SK-N-SH (cell line): Measurements from ENCODE around the gene ENTPD3. TPM values are rescaled to one million over a fixed set of nuclear protein-coding genes. Genes with fewer than 3 reads are reported as not detected.

Source experiments
- CTCF ChIA-PET: fragments of 300-600, 350-600 bp; formaldehyde crosslinking; extraction: SDS; loops from one replicate; lab custom pipeline; 2021; lab: Yijun Ruan, JAX
- POLR2A ChIA-PET: fragments of 350-600 bp; sonication (Branson Sonifier 250); formaldehyde crosslinking; extraction: SDS; loops from one replicate; lab custom pipeline; 2020; ENCODE audit warnings: antibody characterized with exemption, inconsistent platforms; lab: Yijun Ruan, JAX
- DNase-seq: peaks from one replicate; pipeline ENCODE4 v3.0.0; 2012
- H2AFZ ChIP-seq: fragments of 200-600 bp; sonication (generic); 2 replicates; pipeline ENCODE4 v1.8.1; 2016; ENCODE audit warnings: antibody characterized with exemption, mild to moderate bottlenecking, low read depth
- H3F3A ChIP-seq: fragments of 200-600 bp; sonication (generic); replicated peaks from 2 replicates; pipeline ENCODE3; 2016; ENCODE audit warnings: antibody characterized with exemption, mild to moderate bottlenecking; ENCODE audit not compliant: insufficient read depth
- H3K27ac ChIP-seq, 2 experiments: fragments of 200-500 bp in 1 of 2; fragments of 200-600 bp in 1 of 2; sonication (Bioruptor generic) in 1 of 2; sonication (generic), shearing (Covaris generic) in 1 of 2; 2 replicates each; pipeline versions ENCODE4 v1.5.1 to v1.6.1; 2014 to 2016; ENCODE audit warnings: low read depth in 2 of 2, inconsistent platforms in 1 of 2, low read length in 1 of 2, mild to moderate bottlenecking in 1 of 2, mixed read lengths in 1 of 2
- H3K27me3 ChIP-seq: fragments of 200-600 bp; sonication (generic), shearing (Covaris generic); 2 replicates; pipeline ENCODE4 v1.6.1; 2016; ENCODE audit warnings: mixed run types; ENCODE audit not compliant: insufficient read depth
- H3K36me3 ChIP-seq, 2 experiments: fragments of 200-500 bp in 1 of 2; fragments of 200-600 bp in 1 of 2; sonication (Bioruptor generic) in 1 of 2; sonication (generic) in 1 of 2; replicated peaks in 1 of 2; 2 replicates each; pipeline versions ENCODE3 to v1.5.1; 2014 to 2016; ENCODE audit warnings: low read length in 1 of 2, mild to moderate bottlenecking in 1 of 2; ENCODE audit not compliant: insufficient read depth in 2 of 2, control insufficient read depth in 1 of 2
- H3K4me1 ChIP-seq, 2 experiments: fragments of 200-500 bp in 1 of 2; fragments of 200-600 bp in 1 of 2; sonication (Bioruptor generic) in 1 of 2; sonication (generic), shearing (Covaris generic) in 1 of 2; 2 replicates each; pipeline versions ENCODE4 v1.5.1 to v1.6.1; 2014 to 2016; ENCODE audit warnings: low read depth in 1 of 2, low read length in 1 of 2, mixed run types in 1 of 2; ENCODE audit not compliant: insufficient read depth in 2 of 2, control insufficient read depth in 1 of 2
- H3K4me2 ChIP-seq: fragments of 200-600 bp; sonication (generic), shearing (Covaris generic); 2 replicates; pipeline ENCODE4 v1.6.1; 2017; ENCODE audit warnings: mixed run types
- H3K4me3 ChIP-seq, 2 experiments: fragments of 200-500 bp in 1 of 2; fragments of 200-600 bp in 1 of 2; sonication (Bioruptor generic) in 1 of 2; sonication (generic), shearing (Covaris generic) in 1 of 2; 2 replicates each; pipeline versions ENCODE4 v1.5.1 to v1.8.1; 2014 to 2016; ENCODE audit warnings: low read depth in 2 of 2, inconsistent platforms in 1 of 2, low read length in 1 of 2, mild to moderate bottlenecking in 1 of 2, mixed read lengths in 1 of 2, moderate library complexity in 1 of 2
- H3K79me2 ChIP-seq: fragments of 200-600 bp; sonication (generic); 2 replicates; pipeline ENCODE4 v1.8.1; 2017; ENCODE audit warnings: mild to moderate bottlenecking; ENCODE audit not compliant: insufficient read depth
- H3K9ac ChIP-seq: fragments of 200-600 bp; sonication (generic); 2 replicates; pipeline ENCODE4 v1.6.1; 2017; ENCODE audit warnings: mixed run types
- H3K9me2 ChIP-seq: fragments of 200-600 bp; sonication (generic); 2 replicates; pipeline ENCODE4 v1.6.1; 2017; ENCODE audit warnings: mixed run types
- H3K9me3 ChIP-seq: fragments of 200-600 bp; sonication (generic); 2 replicates; pipeline ENCODE4 v1.6.1; 2017; ENCODE audit warnings: mixed run types, mild to moderate bottlenecking, moderate library complexity
- H4K20me1 ChIP-seq: fragments of 200-600 bp; sonication (generic); 2 replicates; pipeline ENCODE4 v1.6.1; 2017; ENCODE audit warnings: mild to moderate bottlenecking, mixed run types; ENCODE audit not compliant: insufficient read depth
- CHD2 ChIP-seq: fragments of 150-350 bp; IDR thresholded peaks from 2 replicates; pipeline ENCODE4 v1.6.1; 2018; ENCODE audit warnings: low read length; ENCODE audit not compliant: partially characterized antibody
- ELF1 ChIP-seq: IDR thresholded peaks from 2 replicates; pipeline ENCODE4 v1.4.0; 2012
- EP300 ChIP-seq, 2 experiments: IDR thresholded peaks; 2 replicates each; pipeline versions ENCODE4 v1.4.0 to v1.6.1; 2012; ENCODE audit warnings: borderline replicate concordance in 1 of 2, low read depth in 1 of 2, low read length in 1 of 2
- EZH2phosphoT487 ChIP-seq: fragments of 200-600 bp; sonication (generic); IDR thresholded peaks from 2 replicates; pipeline ENCODE4 v1.6.1; 2017; ENCODE audit warnings: low read depth, mixed run types, mild to moderate bottlenecking, antibody characterized with exemption, moderate library complexity, borderline replicate concordance
- FOSL2 ChIP-seq: IDR thresholded peaks from 2 replicates; pipeline ENCODE4 v1.4.0; 2012; ENCODE audit warnings: low read depth, mild to moderate bottlenecking, moderate library complexity, borderline replicate concordance
- GATA2 ChIP-seq: sonication (generic); formaldehyde crosslinking; IDR thresholded peaks from 2 replicates; pipeline ENCODE4 v1.5.0; 2020; ENCODE audit warnings: mild to moderate bottlenecking, missing genetic modification reagents
- IRF3 ChIP-seq: fragments of 150-350 bp; IDR thresholded peaks from 2 replicates; pipeline ENCODE4 v1.6.1; 2016; ENCODE audit warnings: mild to moderate bottlenecking, low read depth, low read length
- JUND ChIP-seq: IDR thresholded peaks from 2 replicates; pipeline ENCODE4 v1.4.0; 2012
- MAX ChIP-seq: IDR thresholded peaks from 2 replicates; pipeline ENCODE4 v1.4.0; 2012; ENCODE audit warnings: low read depth
- NRF1 ChIP-seq: IDR thresholded peaks from 2 replicates; pipeline ENCODE4 v1.6.1; 2012; ENCODE audit warnings: low read depth, mild to moderate bottlenecking, low read length
- RAD21 ChIP-seq: IDR thresholded peaks from 2 replicates; pipeline ENCODE4 v1.6.1; 2012; ENCODE audit warnings: mild to moderate bottlenecking, low read length
- RCOR1 ChIP-seq: fragments of 150-350 bp; IDR thresholded peaks from 2 replicates; pipeline ENCODE4 v1.6.1; 2017; ENCODE audit warnings: antibody characterized with exemption, low read length
- RXRA ChIP-seq: IDR thresholded peaks from 2 replicates; pipeline ENCODE4 v1.4.0; 2012; ENCODE audit warnings: low read depth, mild to moderate bottlenecking, borderline replicate concordance
- SIN3A ChIP-seq: IDR thresholded peaks from 2 replicates; pipeline ENCODE4 v1.6.1; 2012; ENCODE audit warnings: low read depth, mild to moderate bottlenecking, low read length, moderate library complexity, borderline replicate concordance
- TAF1 ChIP-seq: IDR thresholded peaks from 2 replicates; pipeline ENCODE4 v1.6.1; 2012; ENCODE audit warnings: low read depth, mild to moderate bottlenecking, low read length, moderate library complexity, borderline replicate concordance
- TEAD4 ChIP-seq: IDR thresholded peaks from 2 replicates; pipeline ENCODE4 v1.4.0; 2012; ENCODE audit warnings: mild to moderate bottlenecking, borderline replicate concordance; ENCODE audit not compliant: insufficient read depth
- WGBS: methylation state at CpG from one replicate; pipeline ENCODE4 v1.1.6; 2017; ENCODE audit warnings: low lambda C conversion rate; 5-methylcytosine and 5-hydroxymethylcytosine counted together
- polyA plus RNA-seq, 3 experiments: library from polyadenylated mRNA; depleted of rRNA; stranded (reverse); fragments of >200 nt; gene quantifications; 2 replicates each; pipeline ENCODE4 v1.2.3, GENCODE V29; 2012
- TF ChIP-seq, protein P1 (sequence below): IDR thresholded peaks from 2 replicates; pipeline ENCODE4 v1.4.0; 2012; ENCODE audit warnings: low read depth, borderline replicate concordance
- TF ChIP-seq, protein P2 (sequence below): fragments of 150-350 bp; IDR thresholded peaks from 2 replicates; pipeline ENCODE4 v1.6.1; 2017; ENCODE audit warnings: antibody characterized with exemption, low read length, low read depth, borderline replicate concordance

Gene ENTPD3
- polyA plus RNA-seq, 1 of the 3 experiments (the other 2 are of a cell fraction), result 0.02 TPM

- WGBS, result 82% methylated on average over 8 of the region's 10 CpGs
- H3K4me1 ChIP-seq, result no peaks in the 10 kb centered on the region
- no peaks in the 10 kb centered on the region for H3K9me2 ChIP-seq
- ChIA-PET CTCF (interaction anchor here (0.8 to 1.2 kb wide), 3 partner anchors 15 to 118 kb away, joined by 3 read pairs; partner anchors contain the start of gene ZNF620), POLR2A (interaction anchor here (1.1 kb wide), 1 partner anchor 20 kb away, joined by 3 read pairs; no protein-coding TSS in a partner anchor)
- H3K36me3 ChIP-seq, result no peaks in the 10 kb centered on the region
- H3K79me2 ChIP-seq, result no peaks in the 10 kb centered on the region
- DNase-seq, result no peak
- H3K9ac ChIP-seq, result no peak overlapping the region
- no peaks in the 10 kb centered on the region for H4K20me1 ChIP-seq
- no peaks in the 10 kb centered on the region for H3F3A ChIP-seq
- no peak overlapping the region for H2AFZ ChIP-seq
- no peak overlapping the region for H3K4me2 ChIP-seq
- H3K4me3 ChIP-seq, result no peak overlapping the region
- no peaks in the 10 kb centered on the region for H3K9me3 ChIP-seq
- TF ChIP-seq JUND (no peak), GATA2 (CRISPR knock-in tag) (no peak), RXRA (no peak), MAX (no peak), IRF3 (no peak), TEAD4 (no peak), RAD21 (no peak)
- TF ChIP-seq, protein P1, sequence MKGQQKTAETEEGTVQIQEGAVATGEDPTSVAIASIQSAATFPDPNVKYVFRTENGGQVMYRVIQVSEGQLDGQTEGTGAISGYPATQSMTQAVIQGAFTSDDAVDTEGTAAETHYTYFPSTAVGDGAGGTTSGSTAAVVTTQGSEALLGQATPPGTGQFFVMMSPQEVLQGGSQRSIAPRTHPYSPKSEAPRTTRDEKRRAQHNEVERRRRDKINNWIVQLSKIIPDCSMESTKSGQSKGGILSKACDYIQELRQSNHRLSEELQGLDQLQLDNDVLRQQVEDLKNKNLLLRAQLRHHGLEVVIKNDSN, result no peak
- no peaks in the 10 kb centered on the region for H3K27me3 ChIP-seq
- no peak overlapping the region for H3K27ac ChIP-seq
Observed at GRCh38 chr3:40387895-40388254, 891 bp downstream of the ENTPD3 start.

GRCh38 chr3:40396406-40396805, 9.4 kb downstream of the ENTPD3 start:
- H3K79me2 ChIP-seq, result no peaks in the 10 kb centered on the region
- TF ChIP-seq NRF1, result no peak
- no peak for TF ChIP-seq GATA2 (CRISPR knock-in tag)
- TF ChIP-seq EZH2phosphoT487, result no peak
- TF ChIP-seq ELF1, result no peak
- TF ChIP-seq, protein P1, result no peak
- no peak for TF ChIP-seq EP300 (IDR thresholded peaks at IDR 0.05; ENCODE audit: borderline replicate concordance in 1 of 2, low read depth in 1 of 2, low read length in 1 of 2)
- no peak for TF ChIP-seq CHD2
- TF ChIP-seq SIN3A, result no peak
- no peak for TF ChIP-seq JUND
- TF ChIP-seq TAF1, result no peak
- TF ChIP-seq RCOR1, result no peak
- TF ChIP-seq, protein P2, sequence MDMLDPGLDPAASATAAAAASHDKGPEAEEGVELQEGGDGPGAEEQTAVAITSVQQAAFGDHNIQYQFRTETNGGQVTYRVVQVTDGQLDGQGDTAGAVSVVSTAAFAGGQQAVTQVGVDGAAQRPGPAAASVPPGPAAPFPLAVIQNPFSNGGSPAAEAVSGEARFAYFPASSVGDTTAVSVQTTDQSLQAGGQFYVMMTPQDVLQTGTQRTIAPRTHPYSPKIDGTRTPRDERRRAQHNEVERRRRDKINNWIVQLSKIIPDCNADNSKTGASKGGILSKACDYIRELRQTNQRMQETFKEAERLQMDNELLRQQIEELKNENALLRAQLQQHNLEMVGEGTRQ, result no peak
- no peak for TF ChIP-seq FOSL2
- no peak for DNase-seq
- no peaks in the 10 kb centered on the region for H3F3A ChIP-seq
- H3K9me3 ChIP-seq, result no peaks in the 10 kb centered on the region
- H3K4me1 ChIP-seq, result no peaks in the 10 kb centered on the region
- POLR2A ChIA-PET, result no interaction called here
- CTCF ChIA-PET, result interaction anchor here (1.0 kb wide), 1 partner anchor 68 kb away, joined by 3 read pairs; no protein-coding TSS in a partner anchor
- H3K27me3 ChIP-seq, result no peaks in the 10 kb centered on the region
- WGBS, result 33% methylated on average over 5 of the region's 5 CpGs
- no peaks in the 10 kb centered on the region for H3K36me3 ChIP-seq
- H3K4me3 ChIP-seq, result no peak overlapping the region
- no peak overlapping the region for H2AFZ ChIP-seq
- no peak overlapping the region for H3K27ac ChIP-seq
- no peak overlapping the region for H3K9ac ChIP-seq
- no peaks in the 10 kb centered on the region for H4K20me1 ChIP-seq
- H3K9me2 ChIP-seq, result no peaks in the 10 kb centered on the region
- no peak overlapping the region for H3K4me2 ChIP-seq
